Tibial nerve (tissue), 4 donors: Measurements from ENCODE around the gene FANCL. TPM values are rescaled to one million over a fixed set of nuclear protein-coding genes. Genes with fewer than 3 reads are reported as not detected.

Source experiments
- DNase-seq, 2 donors: peaks; one replicate each; pipeline ENCODE4 v3.0.0-alpha.2; 2019; ENCODE audit warnings: low spot score in 2 of 2
- H3K27ac ChIP-seq, 4 donors: fragments of 200-600 bp; sonication (generic) in 3 of 4; one replicate each; pipeline ENCODE4 v1.5.1; 2017 to 2019; ENCODE audit warnings: mild to moderate bottlenecking in 1 of 4
- H3K27me3 ChIP-seq, 2 donors: fragments of 200-600 bp; sonication (generic) in 1 of 2; one replicate each; pipeline versions ENCODE4 v1.5.1 to v1.6.0; 2017 to 2019
- H3K36me3 ChIP-seq, 3 donors: fragments of 200-600 bp; sonication (generic); one replicate each; pipeline ENCODE4 v1.5.1; 2018 to 2019
- H3K4me1 ChIP-seq, 4 donors: fragments of 200-600 bp; sonication (generic) in 3 of 4; one replicate each; pipeline ENCODE4 v1.5.1; 2017 to 2019
- H3K4me3 ChIP-seq, 4 donors: fragments of 200-600 bp; sonication (generic) in 3 of 4; one replicate each; pipeline ENCODE4 v1.5.1; 2017 to 2019; ENCODE audit warnings: mild to moderate bottlenecking in 1 of 4, moderate library complexity in 1 of 4
- H3K9me3 ChIP-seq, 4 donors: fragments of 200-600 bp; sonication (generic) in 3 of 4; one replicate each; pipeline ENCODE4 v1.5.1; 2017 to 2019
- EP300 ChIP-seq, 2 donors: sonication (generic); formaldehyde crosslinking; IDR thresholded peaks; one replicate each; pipeline ENCODE4 v1.6.1; 2017; ENCODE audit warnings: antibody characterized with exemption in 2 of 2, mild to moderate bottlenecking in 1 of 2
- POLR2A ChIP-seq, 2 donors: fragments of 450-650 bp; IDR thresholded peaks; one replicate each; pipeline ENCODE4 v1.6.1; 2017; ENCODE audit warnings: antibody characterized with exemption in 2 of 2, mild to moderate bottlenecking in 2 of 2, moderate library complexity in 2 of 2
- WGBS, 2 donors: methylation state at CpG; one replicate each; pipeline ENCODE4 v1.1.5; 2018; 5-methylcytosine and 5-hydroxymethylcytosine counted together
- total RNA-seq, 4 donors: library from RNA; depleted of rRNA; stranded (reverse); fragments of >200 nt; gene quantifications; one replicate each; pipeline ENCODE4 v1.1.0, GENCODE V29; 2016
- TF ChIP-seq, protein P1 (sequence below), 5 experiments: fragments of 200-600 bp in 3 of 5; fragments of 450-650 bp in 2 of 5; sonication (generic) in 3 of 5; IDR thresholded peaks; one replicate each; pipeline ENCODE4 v1.5.1; 2016 to 2019; ENCODE audit warnings: antibody characterized with exemption in 5 of 5, mild to moderate bottlenecking in 3 of 5, moderate library complexity in 2 of 5

The FANCL gene
- total RNA-seq, 4 donors from 2014 or later = 19.3 to 26.5 (median 24.5) TPM

DNA sequence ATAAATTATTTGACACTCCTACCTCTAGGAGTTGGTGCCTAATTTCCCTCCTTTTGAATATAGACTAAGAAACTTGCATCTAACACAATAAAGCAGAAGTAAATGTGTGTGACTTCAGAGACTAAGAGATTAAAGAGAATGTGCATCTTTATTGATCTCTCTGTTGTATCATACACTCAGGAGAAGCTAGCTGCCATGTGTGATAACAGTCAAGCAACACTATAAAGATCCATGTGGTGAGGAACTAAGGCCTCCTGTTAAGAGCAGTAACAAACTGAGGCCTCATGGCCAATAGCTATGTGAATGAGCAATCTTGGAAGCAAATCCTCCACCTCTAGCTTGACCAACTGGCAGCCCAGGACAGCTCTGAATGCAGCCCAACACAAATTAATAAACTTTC lies 3.4 kb downstream of the FANCL start:
- Histone ChIP-seq H3K4me3 (no peak overlapping the region), H3K27ac (no peak overlapping the region), H3K36me3 (no peaks in the 10 kb centered on the region), H3K27me3 (no peaks in the 10 kb centered on the region), H3K4me1 (peaks cover 0 to 24% (median 0%) of the 10 kb centered on the region in 4 donors), H3K9me3 (no peaks in the 10 kb centered on the region)
- DNase-seq = no peak
- no peak for TF ChIP-seq POLR2A (IDR thresholded peaks at IDR 0.05)
- TF ChIP-seq, protein P1, sequence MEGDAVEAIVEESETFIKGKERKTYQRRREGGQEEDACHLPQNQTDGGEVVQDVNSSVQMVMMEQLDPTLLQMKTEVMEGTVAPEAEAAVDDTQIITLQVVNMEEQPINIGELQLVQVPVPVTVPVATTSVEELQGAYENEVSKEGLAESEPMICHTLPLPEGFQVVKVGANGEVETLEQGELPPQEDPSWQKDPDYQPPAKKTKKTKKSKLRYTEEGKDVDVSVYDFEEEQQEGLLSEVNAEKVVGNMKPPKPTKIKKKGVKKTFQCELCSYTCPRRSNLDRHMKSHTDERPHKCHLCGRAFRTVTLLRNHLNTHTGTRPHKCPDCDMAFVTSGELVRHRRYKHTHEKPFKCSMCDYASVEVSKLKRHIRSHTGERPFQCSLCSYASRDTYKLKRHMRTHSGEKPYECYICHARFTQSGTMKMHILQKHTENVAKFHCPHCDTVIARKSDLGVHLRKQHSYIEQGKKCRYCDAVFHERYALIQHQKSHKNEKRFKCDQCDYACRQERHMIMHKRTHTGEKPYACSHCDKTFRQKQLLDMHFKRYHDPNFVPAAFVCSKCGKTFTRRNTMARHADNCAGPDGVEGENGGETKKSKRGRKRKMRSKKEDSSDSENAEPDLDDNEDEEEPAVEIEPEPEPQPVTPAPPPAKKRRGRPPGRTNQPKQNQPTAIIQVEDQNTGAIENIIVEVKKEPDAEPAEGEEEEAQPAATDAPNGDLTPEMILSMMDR (IDR thresholded peaks at IDR 0.05) = no peak
- TF ChIP-seq EP300 (IDR thresholded peaks at IDR 0.05) = no peak

DNA sequence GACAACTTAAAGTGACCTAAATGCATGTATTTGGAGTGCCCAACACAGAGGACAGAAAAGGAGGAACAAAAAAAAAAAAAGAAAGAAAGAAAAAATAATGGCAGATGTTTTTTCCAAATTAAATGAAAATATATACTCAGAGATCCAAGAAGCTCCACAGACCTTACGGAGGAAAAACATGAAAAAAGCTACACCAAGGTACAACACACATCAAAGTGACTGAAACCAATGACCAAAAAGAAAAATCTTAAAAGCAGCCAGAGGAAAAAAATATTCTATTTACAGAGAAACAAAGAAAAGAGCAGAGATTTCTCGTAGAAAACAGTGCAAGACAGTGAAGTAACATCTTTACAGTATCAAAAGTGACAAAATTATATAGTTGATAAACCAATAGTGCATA lies 5.1 kb downstream of the FANCL start:
- Histone ChIP-seq H3K27me3 (no peaks in the 10 kb centered on the region), H3K4me1 (peaks cover 0 to 26% (median 0%) of the 10 kb centered on the region in 4 donors), H3K36me3 (no peaks in the 10 kb centered on the region), H3K9me3 (no peaks in the 10 kb centered on the region), H3K4me3 (no peak overlapping the region), H3K27ac (no peak overlapping the region)
- TF ChIP-seq POLR2A (IDR thresholded peaks at IDR 0.05) (no peak), EP300 (IDR thresholded peaks at IDR 0.05) (no peak)
- TF ChIP-seq, protein P1 (IDR thresholded peaks at IDR 0.05) = no peak
- no peak for DNase-seq
- WGBS, 2 donors = 88 to 100% methylated on average over 2 of the region's 2 CpGs

DNA sequence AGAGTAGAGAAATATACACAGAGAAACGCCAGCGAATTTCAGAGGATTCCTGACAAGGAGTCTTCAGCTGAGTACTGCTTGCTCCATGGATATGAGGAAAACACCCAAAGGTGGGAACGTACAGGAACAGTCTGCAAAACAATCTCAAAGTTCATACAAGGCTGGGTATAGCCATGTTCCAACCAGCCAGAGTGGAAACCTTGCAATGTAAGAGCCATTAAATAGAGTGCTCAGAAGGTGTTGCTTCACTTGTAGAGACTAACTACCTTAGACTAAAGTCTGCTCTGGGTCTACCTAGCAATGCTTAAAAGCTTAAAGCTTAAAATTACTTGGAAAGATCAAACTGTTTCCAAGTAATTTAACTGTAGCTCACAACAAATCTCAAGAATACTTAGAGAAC lies 6.0 kb downstream of the FANCL start:
- H3K27me3 ChIP-seq = no peaks in the 10 kb centered on the region
- H3K9me3 ChIP-seq = no peaks in the 10 kb centered on the region
- no peak overlapping the region for H3K4me3 ChIP-seq
- 93 to 94% methylated on average over 3 of the region's 3 CpGs for WGBS, 2 donors
- peaks cover 0 to 23% (median 0%) of the 10 kb centered on the region in 4 donors for H3K4me1 ChIP-seq
- H3K36me3 ChIP-seq = no peaks in the 10 kb centered on the region
- DNase-seq = no peak
- H3K27ac ChIP-seq = no peak overlapping the region
- TF ChIP-seq EP300 (IDR thresholded peaks at IDR 0.05) = no peak
- TF ChIP-seq, protein P1 (IDR thresholded peaks at IDR 0.05) = no peak
- TF ChIP-seq POLR2A (IDR thresholded peaks at IDR 0.05) = no peak

DNA sequence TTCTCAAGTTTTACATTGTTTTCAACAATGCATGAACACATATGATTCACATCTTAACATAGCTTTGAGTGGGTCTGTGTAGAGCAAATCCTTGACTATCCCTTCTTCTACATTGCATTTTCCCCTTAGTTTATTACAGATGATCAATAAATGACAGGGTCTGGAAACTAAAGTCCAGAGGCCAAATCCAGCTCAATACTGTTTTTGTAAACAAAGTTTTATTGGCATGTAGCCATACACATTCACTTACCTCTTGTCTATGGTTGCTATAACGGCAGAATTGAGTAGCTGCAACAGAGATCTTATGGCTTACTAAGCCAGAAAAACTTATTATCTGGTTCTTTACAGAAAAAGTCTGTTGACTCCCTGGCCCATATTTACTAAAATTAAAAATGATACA lies 12.8 kb downstream of the FANCL start:
- no peaks in the 10 kb centered on the region for H3K9me3 ChIP-seq
- WGBS, 2 donors = 67 to 74% methylated on average over 1 of the region's 1 CpG
- DNase-seq = no peak
- no peaks in the 10 kb centered on the region for H3K27me3 ChIP-seq
- peaks cover 0 to 11% (median 0%) of the 10 kb centered on the region in 3 donors for H3K36me3 ChIP-seq
- TF ChIP-seq EP300 (IDR thresholded peaks at IDR 0.05) (no peak), POLR2A (IDR thresholded peaks at IDR 0.05) (no peak)
- TF ChIP-seq, protein P1 (IDR thresholded peaks at IDR 0.05) = no peak
- no peak overlapping the region for H3K27ac ChIP-seq
- H3K4me1 ChIP-seq = peaks cover 0 to 8% (median 0%) of the 10 kb centered on the region in 4 donors
- H3K4me3 ChIP-seq = no peak overlapping the region

DNA sequence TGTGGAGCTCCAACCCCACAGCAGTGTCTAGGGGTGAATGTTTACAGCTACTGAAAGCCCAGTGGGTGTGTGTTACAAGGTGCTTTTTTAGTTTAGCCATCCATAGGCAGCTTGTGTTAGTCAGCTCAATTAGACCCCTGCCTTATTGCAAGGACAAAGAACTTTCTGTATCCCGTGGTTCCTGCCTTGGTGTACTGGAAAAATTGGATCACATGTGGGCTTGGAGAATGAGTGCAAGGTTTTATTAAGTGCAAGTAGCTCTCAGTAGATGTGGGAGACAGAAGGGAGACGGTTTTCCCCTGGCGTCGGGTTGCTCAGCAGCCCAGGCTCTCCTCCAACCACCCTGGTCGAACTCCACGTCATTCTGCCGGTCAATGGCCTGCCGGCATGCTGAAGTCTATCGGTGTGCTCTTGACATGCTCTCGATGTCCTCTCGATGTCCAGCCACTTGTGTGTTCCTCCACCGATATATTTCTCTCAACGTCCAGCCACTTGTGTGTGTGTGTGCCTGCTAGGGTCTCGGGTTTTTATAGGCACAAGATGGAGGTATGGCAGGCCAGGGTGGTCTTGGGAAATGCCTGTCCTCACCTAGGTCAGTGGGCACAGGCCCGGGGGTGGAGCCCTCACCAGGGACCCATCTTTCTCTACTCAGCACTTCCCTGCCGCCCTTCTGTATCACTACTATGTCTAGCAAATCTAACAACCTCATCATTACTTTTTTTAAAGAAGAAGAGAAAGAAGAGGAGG lies 13.8 kb downstream of the FANCL start:
- TF ChIP-seq POLR2A (IDR thresholded peaks at IDR 0.05) (no peak), EP300 (IDR thresholded peaks at IDR 0.05) (no peak)
- TF ChIP-seq, protein P1 (IDR thresholded peaks at IDR 0.05) = no peak
- H3K4me1 ChIP-seq = no peaks in the 10 kb centered on the region
- no peak overlapping the region for H3K4me3 ChIP-seq
- WGBS, 2 donors = 93% methylated on average over 16 of the region's 16 CpGs
- H3K36me3 ChIP-seq = peaks cover 0 to 11% (median 0%) of the 10 kb centered on the region in 3 donors
- no peak for DNase-seq
- H3K27me3 ChIP-seq = no peaks in the 10 kb centered on the region
- H3K9me3 ChIP-seq = no peaks in the 10 kb centered on the region
- no peak overlapping the region for H3K27ac ChIP-seq
